GM19025 (cell line): Measurements from ENCODE around the gene PAN3.
"Not testable (repeated sequence)": the region's sequence is repeated elsewhere in the genome, so short reads cannot be mapped to it uniquely, and the experiment has no call there.

ENCODE experiments used
- ATAC-seq: cut with Tn5 transposase; IDR thresholded peaks from one replicate; pipeline ENCODE4 v1.9.1; 2021; ENCODE audit warnings: mild to moderate bottlenecking, low read depth, moderate library complexity; ENCODE audit not compliant: unreplicated experiment

The PAN3 gene, protein sequence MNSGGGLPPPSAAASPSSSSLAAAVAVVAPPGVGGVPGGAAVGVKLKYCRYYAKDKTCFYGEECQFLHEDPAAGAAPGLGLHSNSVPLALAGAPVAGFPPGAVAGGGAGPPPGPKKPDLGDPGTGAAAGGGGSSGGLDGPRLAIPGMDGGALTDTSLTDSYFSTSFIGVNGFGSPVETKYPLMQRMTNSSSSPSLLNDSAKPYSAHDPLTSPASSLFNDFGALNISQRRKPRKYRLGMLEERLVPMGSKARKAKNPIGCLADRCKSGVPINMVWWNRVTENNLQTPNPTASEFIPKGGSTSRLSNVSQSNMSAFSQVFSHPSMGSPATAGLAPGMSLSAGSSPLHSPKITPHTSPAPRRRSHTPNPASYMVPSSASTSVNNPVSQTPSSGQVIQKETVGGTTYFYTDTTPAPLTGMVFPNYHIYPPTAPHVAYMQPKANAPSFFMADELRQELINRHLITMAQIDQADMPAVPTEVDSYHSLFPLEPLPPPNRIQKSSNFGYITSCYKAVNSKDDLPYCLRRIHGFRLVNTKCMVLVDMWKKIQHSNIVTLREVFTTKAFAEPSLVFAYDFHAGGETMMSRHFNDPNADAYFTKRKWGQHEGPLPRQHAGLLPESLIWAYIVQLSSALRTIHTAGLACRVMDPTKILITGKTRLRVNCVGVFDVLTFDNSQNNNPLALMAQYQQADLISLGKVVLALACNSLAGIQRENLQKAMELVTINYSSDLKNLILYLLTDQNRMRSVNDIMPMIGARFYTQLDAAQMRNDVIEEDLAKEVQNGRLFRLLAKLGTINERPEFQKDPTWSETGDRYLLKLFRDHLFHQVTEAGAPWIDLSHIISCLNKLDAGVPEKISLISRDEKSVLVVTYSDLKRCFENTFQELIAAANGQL

DNA sequence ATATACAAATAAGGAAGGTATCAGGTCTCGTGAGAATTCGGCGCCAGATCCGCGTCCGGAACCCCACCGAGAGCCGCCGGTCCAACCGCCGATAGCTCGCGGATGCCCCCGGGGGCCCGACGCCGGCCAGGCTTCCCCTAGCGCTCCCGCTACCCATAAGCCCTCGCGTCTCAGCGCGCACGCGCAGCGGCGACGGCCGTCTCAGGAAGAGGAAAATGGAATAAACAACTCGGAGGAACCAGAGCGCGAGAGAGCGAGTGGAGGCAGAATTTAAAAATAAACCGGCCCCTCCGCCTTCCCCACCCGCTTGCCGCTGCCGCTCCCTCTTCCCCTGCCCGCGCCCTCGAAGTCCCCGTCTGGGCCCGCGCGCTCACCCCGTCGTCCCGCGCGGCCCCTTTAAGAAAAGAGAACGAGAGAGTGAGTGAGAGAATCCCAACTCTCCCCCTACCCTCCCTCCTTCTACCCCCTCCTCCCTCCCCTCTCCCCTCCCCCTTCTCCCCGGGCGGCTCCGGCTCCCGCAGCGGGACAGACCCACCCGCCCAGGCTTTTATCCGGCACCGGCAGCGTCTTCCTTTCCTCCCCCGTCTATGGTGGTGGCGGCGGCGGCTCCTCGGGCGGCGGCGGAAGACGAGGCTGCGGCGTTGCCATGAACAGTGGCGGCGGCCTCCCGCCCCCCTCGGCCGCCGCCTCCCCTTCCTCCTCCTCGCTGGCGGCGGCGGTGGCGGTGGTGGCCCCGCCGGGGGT lies at the start of gene PAN3:
Gene PAN3 (plus strand): TSS at position 534 of the 744 bp plus-strand sequence. CDS start 113 bp downstream, at position 647.
- peak; percentile 55 for ATAC-seq

DNA sequence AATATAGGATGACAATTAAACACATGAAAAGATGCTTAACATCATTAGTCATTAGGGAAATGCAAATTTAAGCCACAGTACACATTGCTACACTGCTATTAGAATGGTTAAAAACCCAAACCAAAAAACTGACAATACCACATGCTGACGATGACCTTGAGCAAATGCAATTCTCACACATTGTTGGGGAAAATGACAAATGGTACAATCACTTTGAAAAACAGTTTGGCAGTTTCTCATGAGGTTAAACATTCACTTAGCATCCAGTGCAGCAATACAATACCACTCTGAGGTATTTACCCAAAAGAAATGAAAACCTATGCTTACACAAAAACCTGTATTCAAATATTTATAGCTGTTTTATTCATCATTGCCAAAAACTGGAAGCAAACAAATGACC lies 49.3 kb upstream of the PAN3 start:
- ATAC-seq: no peak

DNA sequence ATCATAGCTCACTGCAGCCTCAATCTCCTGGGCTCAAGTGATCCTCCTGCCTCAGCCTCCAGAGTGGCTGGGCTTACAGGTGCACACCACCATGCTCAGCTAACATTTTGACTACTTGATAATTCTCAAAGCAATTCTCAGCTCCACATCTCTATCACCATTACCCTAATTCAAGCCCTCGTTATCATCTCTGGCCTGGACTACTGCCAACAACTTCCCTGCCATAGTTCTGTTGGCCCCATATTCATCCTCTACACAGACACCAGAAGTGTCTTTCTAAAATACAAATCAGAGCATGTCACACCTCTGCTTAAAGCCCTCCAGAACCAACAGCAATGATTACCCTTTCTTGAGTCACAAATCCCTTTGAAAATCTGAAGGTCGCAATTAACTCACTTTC lies 45.9 kb upstream of the PAN3 start:
- no peak for ATAC-seq

DNA sequence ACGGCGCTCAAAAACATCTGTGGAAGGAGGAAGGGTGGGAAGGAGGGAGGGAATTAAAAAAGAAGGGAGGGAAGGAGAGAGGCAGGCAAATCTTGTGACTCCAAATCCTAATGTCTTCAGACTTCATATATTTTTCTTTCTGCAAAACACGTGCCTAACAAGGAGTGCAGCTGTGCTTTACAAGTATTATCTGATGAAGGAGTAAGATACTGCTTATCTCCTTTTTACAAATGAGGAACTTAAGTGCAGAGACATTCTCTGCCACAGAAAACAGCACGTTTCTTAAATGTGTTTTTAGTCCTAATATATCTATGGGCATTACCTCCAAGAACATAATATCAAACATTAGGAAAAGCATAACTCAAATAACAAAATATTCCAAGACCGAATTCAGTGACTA lies 44.5 kb upstream of the PAN3 start:
- ATAC-seq: no peak

DNA sequence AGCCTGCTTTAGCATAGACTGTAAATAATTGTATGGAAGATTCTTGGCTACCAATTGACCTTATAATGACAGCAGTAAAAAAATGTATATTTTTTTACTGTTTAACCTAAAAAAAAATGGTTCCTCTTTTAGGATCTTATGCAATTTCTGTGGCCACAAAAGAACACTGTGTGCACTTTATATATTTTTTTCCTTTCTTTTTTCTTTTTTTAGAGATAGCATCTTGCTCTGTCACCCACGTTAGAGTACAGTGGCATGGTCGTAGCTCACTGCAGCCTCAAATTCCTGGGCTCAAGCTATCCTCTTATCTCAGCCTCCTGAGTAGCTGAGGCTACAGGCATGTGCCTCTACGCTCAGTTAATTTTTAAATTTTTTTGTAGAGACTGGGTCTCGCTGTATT lies 44.0 kb upstream of the PAN3 start:
- no peak for ATAC-seq

DNA sequence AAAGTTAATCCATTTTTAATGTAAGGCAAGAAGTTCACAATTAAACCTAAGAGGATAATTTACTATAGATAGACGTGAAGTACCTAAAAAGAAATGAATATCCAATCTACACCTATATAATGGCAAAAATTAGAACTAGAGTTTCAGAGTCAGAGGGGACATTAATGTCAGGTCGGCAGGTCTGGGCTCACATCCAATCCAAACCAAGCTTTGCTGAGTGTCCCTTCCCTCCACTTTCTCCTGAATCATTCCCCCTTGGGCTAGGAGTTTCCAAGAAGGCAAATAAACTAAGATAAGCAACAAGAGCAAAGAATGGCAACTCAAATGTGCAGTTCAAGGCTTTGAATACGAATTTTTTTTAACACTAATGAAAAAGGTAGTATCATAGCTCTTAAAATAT lies 40.8 kb upstream of the PAN3 start:
- no peak for ATAC-seq

DNA sequence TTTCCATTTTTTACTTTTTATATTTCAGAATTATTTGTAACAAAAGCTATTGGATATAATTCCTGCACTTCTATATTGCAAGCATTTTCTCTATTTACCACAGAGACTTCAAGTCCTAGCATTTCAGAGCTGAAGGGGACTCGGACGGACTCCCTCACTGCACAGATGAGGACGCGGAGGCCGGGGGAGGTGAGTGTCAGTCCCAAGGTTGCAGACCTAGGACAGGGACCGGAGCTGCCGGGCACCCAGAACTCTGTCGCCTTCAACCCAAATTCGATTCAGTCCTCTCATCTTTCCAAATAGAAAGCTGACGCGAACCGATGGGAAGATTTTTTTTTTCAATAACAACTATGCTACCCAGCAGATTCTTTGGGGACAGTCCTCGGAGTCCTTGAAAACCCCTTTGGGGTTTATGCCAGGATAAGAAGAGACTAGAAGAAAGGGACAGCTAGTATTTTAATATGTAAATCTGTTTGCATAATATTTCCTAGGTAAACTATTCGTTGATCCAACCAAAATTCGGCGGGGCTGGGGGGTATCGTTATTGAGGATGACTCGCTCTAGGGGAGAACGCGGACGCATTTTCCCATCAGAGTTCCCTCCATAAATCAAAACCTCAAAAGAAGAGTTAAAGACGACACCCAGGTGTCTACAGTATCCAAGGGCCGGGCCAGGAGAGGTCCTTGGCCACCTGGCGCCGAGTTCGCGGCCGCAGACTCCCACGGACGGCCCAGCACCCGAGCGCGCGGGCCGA lies 38.8 kb upstream of the PAN3 start:
- ATAC-seq: no peak

DNA sequence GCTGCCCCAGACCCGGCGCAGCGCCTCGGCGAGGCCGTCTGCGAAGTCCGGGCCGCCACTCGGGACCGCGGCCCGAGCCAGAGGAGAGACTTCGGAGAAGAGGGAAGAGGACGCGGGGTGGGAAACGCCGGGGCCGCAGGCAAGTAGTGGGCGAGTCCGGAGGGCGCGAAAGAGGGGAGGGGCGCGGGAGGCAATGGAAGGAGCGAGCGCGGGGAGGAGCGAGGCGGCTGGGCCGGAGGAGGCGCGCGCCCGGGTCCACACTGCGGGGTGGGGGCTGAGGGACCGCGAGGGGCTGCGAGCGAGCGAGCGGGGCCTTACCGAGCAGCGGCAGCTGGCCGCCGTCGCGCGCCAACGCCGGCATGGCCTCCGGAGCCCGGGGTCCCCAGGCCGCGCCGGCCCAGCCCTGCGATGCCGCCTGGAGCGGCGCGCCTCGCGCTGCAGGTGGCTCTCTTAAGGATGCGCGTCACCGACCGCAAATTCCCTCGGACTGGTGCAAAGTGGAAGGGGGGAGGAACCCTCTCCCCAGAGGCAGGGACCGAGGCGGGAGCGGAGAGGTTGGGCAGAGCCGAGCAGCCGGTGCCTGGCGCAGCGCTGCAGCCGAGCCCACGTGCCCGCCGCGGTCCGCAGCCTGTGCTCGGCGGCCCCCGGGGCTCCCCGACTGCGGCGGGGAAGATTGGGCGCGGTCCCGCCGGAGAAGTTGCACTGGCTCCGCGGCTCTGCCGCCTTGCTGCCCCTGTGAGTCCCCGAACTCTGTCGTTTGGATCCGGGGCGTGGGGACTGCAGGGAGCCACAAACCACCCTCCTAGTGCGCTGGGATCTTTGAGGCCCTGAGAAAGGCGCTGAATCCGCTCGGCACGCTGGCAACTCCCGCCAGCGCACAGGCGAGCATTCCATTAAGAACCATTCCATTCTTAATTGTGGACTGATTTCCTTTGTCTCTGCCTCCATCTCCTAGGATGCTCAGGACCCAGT lies 37.9 kb upstream of the PAN3 start, which contains the start of gene FLT3:
Gene FLT3 (minus strand): TSS at position 427 of the 972 bp plus-strand sequence. CDS start 66 bp downstream, at position 361.
- no peak for ATAC-seq

DNA sequence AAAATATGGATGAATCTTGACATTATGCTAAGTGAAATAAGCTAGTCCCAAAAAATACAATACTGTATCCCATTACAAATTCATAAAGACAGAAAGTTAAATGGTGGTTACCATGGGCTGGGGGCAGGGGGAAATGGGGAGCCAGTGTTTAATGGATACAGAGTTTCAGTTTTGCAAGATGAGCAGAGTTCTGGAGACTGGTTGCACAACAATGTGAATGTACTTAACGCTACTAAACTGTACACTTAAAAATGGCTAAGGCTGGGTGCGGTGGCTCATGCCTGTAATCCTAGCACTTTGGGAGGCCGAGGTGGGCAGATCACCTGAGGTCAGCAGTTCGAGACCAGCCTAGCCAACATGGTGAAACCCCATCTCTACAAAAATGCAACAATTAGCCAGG lies 36.5 kb upstream of the PAN3 start:
- ATAC-seq: not testable (repeated sequence)

DNA sequence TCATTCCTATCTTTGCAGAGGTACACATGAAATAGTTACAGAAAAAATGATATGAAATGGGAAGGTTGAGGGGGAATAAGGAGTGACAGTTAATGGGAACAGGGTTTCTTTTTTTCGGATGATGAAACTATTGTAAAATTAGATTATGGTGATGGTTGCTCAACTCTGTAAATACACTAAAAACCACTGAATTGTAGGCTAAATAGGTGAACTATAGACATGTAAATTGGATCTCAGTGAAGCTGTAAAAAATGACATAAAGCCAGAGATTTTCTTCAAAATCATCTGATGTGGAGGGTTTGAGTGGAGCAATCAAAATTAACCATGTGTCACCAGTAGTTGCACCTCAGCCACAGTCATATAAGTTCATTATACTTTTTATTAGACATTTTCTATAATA lies 31.4 kb upstream of the PAN3 start:
- no peak for ATAC-seq

DNA sequence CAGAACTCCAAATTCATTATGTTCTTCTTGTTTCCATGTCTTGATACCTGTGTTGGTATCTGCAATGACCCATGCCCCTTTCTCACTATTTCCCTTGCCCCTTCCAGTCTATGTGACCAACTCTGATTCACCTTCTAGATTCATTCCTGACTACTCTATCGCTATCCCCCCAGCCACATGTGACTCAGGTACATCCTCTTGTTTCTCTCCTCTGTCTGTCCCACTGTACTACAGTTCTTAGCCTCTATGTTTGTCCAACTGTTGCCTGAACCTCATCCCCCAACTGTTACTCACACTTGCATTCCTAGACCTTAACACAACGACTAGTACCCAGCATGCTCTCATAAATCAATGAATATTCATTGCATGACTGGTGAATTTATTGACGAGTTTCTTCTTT lies 27.9 kb upstream of the PAN3 start:
- no peak for ATAC-seq

DNA sequence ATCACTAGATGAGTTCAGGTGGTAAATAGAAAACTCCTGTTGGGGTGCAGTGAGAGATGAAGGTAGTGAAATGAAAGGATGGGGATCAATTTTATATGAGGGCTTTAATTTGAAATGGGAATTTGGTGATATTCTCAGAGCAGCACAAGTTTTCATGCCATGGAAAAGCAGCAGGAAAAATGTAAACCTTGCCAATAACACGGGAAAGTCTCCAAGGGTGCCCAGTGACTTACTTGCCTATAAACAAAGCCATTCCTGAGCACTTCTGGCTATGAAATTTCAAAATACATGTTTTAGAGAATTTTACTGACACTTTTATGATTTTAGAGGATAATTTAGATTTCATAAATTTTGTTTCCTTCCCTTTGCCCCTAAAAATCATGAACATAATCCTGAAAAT lies 21.6 kb upstream of the PAN3 start:
- ATAC-seq: no peak

DNA sequence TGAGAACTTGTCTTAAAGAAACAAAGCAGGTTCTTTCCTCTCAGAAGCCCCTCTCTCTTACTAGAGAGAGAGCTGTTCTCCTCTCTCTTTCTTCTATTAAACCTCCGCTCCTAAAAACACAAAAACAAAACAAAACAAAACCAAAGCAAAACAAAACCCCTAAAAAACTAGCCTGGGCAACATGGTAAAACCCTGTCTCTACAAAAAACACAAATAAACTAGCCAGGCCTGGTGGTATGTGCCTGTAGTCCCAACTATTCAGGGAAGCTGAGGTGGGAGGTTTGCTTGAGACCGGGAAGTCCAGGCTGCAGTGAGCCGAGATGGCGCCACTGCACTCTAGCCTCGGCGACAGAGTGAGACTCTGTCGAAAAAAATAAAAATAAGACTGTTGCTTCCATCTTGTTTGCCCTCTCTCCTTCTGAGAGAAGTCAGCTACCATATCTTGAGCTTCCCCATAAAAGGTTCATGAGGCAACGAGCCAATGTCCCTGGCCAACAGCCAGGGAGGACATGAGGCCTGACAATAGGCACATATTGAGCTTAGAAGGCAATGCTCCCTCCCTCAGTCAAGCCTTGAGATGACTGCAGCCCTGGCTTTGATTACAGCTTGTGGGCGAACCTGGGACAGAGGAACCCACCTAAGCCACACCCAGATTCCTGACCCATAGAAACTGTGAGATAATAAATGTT lies 20.5 kb upstream of the PAN3 start:
- ATAC-seq: no peak

DNA sequence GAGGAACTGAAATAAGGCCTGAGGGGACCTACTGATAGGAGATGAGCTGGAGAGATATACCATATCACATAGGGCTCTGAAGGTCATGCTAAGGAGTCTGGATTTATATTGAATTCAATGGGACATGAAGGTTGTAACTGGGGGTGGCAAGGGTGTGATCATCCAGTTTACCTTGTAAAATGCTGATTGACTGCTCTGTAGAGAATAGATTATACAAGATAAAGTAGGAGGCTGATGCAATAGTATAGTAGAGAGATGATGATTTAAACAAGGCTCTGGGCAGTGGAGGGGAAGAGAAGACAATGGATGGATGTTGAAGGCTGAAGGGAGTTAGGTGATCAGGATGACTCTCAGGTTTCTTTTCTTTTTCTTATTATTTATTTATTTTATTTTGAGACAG lies 18.0 kb upstream of the PAN3 start:
- ATAC-seq: no peak

DNA sequence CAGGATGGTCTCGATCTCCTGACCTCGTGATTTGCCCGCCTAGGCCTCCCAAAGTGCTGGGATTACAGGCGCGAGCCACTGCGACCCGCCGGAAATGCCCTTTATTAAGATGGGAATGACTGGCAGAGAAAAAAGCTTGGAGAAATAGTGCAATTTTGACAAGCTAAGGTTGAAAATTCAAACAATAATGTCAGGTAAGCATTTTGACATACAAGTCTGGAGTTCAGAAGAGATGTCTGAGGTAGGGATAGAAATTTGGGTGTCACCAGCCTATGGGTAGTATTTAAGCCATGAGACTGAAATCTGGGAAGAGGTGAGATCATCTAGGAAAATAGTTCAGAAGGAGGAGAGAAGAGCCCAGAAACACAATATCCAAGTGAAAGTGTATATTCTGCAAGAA lies 17.1 kb upstream of the PAN3 start:
- no peak for ATAC-seq

DNA sequence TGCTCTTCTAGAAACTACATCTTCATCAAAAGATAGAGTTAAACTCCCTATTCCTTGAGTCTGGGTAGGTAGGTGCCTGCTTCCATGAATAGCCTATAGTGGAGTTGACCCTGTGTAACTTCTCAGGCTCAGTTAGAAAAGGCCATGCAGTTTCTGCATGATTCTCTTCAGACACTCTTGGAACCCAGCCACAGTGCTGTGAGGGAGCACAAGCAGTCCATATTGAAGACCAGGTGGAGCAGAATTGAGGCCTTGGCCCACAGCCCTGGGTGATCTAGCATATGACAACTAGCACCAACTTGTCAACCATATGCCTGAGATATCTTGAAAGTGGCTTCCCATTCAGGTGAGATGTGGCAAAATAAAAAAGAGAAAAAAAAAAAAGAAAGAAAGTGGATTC lies 10.3 kb upstream of the PAN3 start:
- ATAC-seq: no peak

DNA sequence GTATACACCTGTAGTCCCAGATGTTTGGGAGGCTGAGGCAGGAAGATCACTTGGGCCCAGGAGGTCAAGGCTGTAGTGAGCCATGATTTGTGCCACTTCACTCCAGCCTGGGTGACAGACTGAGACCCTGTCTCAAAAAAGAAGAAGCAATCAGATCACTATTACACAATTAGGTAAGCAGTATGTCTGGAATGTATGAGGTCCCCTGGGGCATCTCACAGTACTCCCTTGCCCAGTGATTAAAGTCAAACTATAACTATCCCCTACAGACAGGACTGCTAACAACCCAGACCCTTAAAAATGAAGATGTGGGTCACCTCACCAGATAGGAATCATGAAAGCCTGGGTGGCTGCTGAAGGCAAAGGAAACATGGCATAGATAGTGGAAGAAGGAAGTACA lies 9.4 kb upstream of the PAN3 start:
- no peak for ATAC-seq

DNA sequence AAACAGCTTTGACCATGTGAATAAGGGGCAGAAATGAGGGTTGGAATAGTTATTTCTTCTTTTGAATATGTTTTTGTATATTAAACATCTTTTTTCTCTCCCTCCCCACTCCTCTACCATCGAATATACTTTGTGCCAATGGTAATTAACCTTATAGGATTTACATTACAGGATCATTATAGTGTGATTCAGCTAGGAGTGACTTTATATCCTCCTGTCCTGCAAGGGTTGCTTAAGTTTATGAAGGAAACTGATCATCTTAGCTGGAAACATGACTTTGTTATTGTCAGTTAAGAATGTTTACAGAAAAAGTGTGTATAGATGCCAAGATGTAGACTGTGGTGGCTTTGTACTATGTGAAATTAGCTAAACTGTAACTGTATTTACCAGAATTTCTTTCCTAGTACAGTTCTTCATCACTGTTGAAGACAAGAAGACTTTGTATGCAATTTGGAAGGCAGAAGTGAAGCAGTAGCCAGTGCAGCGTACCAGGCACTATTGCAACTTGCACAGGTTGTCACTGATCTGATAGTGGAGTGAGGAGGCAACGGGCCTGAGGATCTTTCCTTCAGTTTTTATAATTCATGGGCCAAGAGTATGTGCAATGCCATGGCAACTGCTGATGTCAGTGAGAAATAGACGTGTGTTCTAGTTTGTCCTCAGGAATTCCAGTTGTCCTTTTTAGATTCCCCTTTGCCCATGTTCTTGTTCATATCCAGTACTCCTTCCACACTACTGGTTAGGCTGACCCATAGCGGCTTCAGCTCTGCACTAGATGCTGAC lies 8.2 kb upstream of the PAN3 start:
- no peak for ATAC-seq
